IMR-90 (cell line): Measurements from ENCODE around the gene WDFY1.

ENCODE experiments used
- POLR2A ChIP-seq: IDR thresholded peaks from 2 replicates; pipeline ENCODE4 v1.6.1; 2012; ENCODE audit warnings: mild to moderate bottlenecking, low read depth, low read length
- TF ChIP-seq, protein P1 (sequence below): conservative IDR thresholded peaks from 2 replicates; pipeline ENCODE4 v1.5.1; 2012; ENCODE audit warnings: mild to moderate bottlenecking, low read depth, low read length, improper control_type of control experiment

DNA sequence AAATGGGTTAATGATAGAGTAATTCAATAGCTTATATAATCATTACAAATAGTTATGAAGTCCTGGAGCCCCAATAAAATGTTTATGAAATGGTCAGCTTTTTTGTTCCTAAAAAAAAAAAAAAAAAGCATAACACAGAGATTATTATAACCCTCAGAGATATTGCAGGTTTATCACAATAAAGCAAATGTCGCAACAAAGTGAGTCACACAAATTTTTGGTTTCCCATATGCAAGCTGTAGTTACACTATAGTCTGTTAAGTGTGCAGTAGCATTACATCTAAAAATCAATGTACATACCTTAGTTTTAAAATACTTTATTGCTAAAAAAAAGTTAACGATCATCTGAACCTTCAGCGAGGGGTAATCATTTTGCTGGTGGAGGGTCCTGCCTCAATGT lies 20.0 kb downstream of the WDFY1 start:
- TF ChIP-seq, protein P1, sequence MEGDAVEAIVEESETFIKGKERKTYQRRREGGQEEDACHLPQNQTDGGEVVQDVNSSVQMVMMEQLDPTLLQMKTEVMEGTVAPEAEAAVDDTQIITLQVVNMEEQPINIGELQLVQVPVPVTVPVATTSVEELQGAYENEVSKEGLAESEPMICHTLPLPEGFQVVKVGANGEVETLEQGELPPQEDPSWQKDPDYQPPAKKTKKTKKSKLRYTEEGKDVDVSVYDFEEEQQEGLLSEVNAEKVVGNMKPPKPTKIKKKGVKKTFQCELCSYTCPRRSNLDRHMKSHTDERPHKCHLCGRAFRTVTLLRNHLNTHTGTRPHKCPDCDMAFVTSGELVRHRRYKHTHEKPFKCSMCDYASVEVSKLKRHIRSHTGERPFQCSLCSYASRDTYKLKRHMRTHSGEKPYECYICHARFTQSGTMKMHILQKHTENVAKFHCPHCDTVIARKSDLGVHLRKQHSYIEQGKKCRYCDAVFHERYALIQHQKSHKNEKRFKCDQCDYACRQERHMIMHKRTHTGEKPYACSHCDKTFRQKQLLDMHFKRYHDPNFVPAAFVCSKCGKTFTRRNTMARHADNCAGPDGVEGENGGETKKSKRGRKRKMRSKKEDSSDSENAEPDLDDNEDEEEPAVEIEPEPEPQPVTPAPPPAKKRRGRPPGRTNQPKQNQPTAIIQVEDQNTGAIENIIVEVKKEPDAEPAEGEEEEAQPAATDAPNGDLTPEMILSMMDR, result no peak
- no peak for TF ChIP-seq POLR2A
